NCI-H526 (cell line): ENCODE results near the gene ANKRD11.

Experiments used
- DNase-seq, 2 experiments: peaks; one replicate each; lab custom pipeline; 2025; lab: John Stamatoyannopoulos, UW

Gene ANKRD11

DNA sequence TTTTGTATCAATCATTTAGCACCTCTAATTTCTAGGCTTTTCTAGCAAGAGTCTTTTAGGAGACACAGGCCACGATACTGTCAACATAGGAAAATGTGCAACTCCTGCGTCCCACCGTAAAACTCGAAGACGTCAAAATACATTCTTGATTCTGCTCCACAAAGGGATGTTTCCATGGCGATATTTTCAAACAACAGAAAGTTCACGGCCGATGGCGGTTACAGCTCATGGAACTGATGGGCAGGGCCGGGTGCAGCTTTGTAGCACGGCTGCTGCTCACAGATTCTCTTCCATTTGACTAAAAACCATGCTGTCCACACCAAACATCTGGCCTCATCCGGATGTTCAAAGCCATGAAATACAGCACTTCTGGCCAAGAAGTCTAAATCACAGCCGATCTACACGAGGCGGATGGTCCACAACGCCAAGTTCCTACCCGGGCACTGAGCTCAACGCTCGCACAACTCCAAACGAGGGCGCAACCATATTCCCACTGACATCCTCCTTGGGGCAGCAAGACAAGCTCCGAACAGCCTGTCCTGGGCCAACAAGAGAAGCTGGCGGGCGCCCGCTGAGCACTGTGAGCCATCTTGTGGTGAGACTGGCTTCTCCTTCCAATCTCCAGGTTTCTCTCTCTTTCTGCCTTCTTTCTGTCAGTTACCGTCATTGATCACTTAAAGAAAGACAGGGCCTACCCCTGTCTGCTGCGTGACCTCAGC lies 193.0 kb downstream of the ANKRD11 start:
- DNase-seq, result no peak

DNA sequence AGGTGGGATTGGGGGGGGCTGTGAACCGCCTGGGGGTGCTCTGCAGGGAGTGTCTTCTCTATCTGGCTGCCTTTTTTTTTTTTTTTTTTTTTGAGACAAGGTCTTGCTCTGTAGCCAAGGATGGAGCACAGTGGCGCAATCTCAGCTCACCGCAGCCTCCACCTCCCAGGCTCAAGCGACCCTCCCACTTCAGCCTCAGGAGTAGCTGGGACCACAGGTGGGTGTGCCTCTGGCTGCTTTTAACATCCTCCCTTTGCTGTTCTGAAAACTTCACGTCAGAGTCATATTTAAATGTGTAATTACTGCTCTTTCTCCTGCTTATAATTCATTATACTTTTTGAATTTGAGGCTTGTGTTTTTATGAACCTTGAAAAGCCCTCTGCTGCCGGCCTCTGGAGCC lies 194.4 kb downstream of the ANKRD11 start:
- no peak for DNase-seq

DNA sequence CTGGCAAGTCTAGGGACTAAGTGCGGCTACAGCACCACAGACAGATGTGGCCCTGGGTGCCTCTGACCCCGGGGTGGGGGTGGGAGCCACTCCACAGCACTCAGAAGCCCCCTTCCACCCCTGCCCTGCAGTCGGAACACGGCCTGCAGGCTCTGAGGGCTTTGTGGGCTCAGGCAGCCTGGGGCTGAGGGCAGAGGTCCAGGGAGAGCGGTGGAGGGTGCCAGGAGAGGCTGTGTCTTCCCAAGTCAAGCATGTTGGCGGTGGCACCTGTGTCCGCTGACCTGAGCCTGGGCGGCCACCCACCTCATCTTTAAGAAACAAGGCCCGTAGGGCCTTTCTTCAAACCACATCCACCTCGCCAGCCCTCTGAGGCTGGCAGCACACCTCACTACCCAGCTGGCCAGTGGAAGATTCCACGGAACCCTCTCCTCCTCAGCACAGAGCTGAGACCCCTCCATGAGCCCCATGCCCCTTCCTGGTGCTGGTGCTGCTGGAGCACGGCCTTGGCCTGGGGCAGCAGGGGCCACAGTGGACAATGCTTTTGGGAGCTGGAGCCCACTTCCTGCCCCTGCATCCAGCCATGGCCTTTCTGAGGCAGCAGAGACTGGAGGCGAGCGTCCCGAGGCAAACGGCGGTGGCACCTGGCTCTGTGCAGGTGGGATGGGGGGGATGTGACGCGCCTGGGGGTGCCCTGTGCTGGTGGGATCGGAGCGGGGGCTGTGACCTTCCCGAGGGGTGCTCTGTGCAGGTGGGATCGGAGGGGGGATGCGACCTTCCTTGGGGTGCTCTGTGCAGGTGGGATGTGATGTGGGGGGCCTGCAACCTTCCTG lies 195.1 kb downstream of the ANKRD11 start:
- no peak for DNase-seq

DNA sequence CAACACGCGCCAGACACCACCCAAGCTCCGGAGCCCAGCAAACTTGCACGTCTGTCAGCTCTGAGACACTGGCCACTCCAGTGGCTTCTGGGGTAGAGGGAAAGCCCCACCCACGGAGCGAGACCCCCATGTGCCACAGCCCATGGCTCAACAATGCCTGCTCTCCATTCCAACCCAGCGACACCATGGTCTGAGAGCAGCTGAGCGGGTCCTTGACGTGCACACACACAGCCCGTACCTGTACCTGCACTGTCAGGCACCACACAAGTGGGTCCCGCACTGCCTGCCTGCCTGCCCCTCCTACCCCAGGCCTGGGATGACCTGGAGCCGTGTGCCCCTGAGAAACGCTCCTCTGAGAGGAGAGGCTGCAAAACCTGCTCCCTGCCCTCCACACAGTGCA lies 195.9 kb downstream of the ANKRD11 start:
- no peak for DNase-seq

DNA sequence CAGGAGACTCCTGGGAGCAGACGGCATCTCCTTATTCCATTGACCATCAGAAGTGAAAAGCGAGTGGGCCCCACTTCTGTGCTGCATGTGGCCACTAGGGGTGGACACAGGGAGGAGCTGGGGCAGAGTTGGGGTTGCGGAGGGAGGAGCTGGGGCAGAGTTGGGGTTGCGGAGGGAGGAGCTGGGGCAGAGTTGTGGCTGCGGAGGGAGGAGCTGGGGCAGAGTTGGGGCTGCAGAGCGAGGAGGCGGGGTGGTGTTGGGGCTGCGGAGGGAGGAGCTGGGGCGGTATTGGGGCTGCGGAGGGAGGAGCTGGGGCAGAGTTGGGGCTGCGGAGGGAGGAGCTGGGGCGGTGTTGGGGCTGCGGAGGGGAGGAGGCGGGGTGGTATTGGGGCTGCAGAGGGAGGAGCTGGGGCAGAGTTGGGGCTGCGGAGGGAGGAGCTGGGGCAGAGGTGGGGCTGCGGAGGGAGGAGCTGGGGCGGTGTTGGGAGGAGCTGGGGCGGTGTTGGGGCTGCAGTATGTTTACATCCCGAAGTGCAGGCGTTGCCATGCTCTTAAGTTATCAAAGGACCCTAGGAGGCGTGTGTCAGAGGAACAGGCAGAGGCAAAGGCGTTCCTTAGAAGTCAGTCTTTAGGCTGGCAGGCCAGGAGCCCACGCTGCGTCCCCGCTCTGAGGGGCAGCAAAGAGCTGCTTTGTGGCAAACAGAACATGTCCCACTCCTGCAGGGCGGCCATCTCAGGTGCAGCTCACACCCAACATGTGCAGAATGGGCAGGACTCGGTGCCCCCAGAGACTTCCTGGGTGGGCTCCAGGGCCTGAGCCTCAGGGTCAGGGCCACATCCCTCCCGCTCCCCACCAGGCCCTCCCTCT lies 196.9 kb downstream of the ANKRD11 start:
- DNase-seq, result no peak

DNA sequence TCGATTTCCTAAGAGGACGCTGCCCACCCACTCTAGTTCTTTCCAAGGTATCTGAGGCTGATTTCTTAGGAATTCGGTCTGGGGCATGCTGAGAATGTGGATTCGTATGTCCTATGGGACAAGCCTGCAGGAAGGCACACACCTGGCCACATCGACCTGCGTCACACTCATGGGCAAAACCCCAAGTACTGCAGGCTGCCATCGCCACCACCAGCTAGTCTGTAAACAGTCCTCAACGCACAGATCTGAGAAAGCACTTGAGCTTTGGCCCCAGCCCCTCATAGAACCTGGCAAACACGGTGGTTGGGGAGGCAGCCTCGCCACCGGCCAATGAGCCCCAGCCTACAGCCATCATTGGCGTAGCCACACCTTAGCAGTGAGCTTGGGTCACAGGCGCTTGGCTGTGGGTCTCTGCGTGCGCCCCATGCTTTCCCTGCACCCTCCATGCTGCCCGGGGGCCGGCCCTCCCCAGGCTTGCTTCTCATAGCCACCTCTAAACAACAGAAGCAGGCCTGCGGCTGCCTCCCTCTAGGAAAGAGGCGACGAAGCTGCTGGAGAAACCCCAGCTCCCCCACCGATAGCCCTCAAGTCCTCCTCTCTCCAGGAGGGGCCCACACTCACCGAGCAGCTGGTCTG lies 197.8 kb downstream of the ANKRD11 start:
- DNase-seq, result no peak

DNA sequence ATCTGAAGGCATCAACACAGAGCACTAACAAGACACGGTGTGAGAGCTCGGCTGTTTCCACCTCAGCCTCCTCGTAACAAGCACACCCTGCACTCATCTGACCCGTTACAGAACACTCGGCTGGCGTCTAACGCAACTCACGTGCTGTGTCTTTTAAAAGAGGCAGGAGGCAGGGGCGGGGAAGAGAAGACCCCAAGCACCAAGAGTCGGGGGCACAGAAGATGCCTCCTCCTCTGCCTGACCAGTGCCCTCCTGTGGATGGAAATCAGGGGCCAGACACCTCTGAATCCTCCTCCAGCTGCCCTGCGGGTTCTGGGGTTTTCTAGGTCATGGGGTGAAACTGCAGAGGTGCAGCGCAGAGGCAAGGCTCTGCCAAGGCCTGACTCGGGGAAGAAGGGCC lies 198.6 kb downstream of the ANKRD11 start:
- DNase-seq, result no peak

DNA sequence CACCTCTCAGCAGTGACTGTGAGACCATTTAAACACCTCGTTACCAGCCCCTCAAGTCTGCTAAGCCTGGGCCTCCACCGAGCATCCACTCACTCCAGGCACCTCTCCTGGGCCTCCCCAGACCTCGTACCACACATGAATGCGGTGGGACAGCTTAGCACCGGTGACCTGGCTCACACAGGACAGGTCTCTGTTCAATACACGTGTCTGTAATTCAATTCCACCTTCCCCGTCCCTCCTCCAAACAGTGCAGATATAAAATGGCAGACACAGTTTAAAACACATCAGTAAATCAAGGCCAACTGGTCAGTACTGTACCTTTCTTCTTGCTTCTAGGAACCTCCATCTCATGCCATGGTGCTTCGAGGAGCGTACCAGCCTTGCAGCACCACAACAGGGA lies 199.0 kb downstream of the ANKRD11 start:
- DNase-seq, result no peak

DNA sequence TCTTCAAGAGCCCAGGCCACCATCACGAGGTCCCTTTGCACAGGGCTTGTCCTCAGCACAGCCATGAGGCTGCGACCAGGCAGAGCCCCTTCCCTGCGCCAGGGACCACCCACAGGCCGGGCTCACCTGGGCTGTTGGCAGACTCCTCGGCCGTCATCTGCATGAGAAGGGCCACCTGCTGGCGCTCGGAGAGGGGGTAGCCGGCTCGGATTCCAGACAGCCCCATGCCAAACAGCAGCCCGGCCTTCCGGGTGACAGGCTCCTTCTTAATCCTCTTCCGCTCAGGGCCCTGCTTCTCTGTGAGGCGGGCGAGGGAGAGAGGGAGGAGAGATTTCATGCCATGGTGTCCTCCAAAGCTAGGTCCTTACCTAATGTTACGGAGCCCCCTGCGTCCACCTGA lies 199.5 kb downstream of the ANKRD11 start:
- DNase-seq, result no peak

DNA sequence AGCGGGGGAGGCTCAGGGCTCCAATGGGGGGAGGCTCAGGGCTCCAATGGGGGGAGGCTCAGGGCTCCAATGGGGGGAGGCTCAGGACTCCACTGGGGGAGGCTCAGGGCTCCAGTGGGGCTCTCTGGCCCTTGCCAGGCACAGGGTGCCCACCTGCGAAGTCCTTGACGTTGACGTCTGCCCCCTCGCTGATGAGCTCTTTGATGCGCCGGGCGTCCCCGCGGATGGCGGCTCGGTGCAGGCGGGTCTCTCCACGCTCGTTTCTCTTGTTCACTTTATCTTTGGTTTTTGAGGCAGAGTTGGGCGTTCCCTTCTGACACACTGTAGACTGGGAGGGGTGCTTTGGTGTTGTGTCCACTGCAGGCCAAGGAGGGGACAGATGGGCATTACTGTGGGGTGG lies 199.9 kb downstream of the ANKRD11 start:
- no peak for DNase-seq

DNA sequence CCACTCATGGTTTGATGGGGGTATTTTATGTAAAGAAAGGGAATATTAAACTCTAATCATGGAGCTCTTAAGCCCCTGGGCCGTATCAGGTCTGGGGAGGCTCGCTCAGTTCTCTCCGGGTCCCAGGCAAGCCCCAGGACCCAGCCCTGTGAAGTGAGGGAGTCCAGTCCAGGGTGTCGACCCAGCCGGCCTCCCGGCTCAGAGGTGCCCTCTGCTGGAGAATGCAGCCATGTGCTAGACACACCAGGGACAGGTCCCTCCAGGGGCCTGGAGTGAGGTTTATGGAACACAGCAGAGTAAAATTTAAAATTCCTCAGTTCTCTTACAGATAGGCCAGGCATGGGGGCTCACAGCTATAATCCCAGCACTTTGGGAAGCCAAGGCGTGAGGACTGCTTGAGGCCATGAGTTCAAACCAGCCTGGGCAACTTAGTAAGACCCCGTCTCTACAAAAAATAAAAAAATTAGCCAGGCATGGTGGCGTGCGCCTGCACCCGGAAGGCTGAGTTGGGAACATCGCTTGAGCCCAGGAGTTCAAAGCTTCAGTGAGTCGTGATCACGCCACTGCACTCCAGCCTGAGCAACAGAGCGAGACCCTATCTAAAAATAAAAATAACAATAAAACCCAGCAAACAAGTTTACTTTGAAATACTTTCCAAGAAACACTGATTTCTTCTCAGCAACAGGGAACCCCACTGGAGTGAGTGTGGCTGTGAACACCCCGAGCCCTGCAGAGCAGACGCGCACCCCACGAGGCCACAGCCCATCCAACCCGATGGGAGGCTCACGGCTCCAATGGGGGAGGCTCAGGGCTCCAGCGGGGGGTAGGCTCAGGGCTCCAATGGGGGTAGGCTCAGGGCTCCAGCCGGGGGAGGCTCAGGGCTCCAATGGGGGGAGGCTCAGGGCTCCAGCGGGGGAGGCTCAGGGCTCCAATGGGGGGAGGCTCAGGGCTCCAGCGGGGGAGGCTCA lies 200.6 kb downstream of the ANKRD11 start:
- DNase-seq, result peak in 1 of 2 experiments; percentile 67

DNA sequence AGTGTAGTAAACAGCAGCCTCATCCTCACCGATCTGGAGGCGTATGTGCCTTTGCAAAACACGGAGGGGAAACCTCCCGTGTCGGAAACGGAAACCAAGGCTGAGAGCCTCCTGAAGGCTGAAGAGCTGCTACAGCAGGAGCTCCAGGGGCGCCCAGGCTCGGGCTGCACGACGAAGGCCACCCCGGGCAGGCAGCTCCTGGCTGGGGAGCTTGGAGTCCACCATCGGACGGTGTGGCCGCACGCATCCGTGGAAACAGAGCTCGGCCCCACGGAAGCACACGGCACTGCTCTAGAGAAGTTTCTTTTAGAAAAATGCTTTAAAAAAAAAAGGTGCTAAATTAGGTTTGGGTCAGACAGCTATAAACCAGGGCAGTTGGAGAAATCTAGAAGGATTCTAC lies 201.4 kb downstream of the ANKRD11 start:
- DNase-seq, result no peak

DNA sequence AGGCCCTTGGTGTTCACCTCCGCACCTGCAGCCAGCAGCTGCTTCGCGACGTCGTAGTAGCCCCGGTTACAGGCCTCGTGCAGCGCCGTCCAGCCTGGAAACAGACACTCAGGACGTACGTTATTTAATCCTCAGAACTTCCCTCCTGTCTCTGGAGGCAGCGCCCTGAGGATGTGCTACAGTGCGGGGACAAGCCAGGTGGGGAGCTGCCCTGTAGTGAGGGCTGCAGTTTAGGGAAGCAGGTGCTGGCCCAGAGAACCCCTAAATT lies 201.8 kb downstream of the ANKRD11 start:
- no peak for DNase-seq

DNA sequence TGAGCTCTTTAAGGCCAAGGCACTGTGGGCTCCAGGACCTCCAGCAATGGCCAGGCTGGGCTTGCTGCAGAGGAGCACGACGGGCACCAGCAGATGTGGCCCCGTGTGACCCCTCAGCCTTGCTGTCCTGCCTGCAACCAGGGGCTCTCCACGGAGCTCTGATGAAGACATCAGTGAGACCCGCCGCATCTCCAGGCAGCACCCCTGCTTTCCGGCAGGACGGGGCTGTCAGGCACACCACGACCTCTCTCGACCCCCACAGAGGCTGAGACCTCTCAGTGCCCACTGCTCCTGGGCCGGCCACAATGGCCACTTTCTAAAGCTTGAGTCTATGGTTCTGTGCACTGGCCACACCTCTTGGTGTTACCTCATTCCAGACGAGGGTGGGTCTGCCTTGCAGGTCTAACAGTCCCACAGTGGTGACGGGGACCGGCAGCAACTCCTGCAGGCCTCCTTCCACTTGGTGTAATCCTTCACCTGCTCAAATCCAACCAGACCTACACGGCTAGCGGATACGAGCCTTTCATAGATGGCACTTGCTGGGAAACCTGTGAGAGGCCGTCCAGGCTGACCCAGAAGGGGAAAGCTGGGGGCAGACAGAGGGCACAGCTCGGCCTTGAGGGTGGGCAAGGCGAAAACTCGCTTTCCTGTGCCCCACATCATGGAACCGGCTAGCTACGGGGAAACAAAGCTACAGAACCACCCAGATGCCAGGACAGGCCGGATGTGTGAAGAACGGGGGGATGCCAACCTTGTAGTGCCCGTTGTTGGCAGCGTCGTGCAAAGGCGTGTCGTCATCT lies 202.4 kb downstream of the ANKRD11 start:
- no peak for DNase-seq

DNA sequence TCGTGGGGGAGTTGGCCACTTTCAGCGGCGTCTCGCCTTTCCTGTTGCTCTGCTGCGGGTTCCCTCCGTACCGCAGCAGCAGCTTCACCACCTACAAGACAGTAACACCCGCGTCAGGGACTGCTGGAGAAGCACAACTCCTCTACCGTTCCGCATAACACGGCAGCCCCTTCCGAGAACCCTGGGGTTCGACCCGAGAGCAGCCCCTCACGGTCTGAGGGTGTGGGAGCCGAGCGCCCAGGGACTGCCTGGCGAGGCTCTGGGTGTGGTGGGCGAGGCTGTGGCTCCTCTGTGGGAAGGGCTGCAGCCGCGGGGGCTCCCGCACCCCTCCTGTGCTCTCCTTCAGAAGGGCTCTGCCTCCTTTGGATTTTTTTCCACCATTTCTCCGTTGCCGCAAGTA lies 204.3 kb downstream of the ANKRD11 start:
- DNase-seq, result no peak

DNA sequence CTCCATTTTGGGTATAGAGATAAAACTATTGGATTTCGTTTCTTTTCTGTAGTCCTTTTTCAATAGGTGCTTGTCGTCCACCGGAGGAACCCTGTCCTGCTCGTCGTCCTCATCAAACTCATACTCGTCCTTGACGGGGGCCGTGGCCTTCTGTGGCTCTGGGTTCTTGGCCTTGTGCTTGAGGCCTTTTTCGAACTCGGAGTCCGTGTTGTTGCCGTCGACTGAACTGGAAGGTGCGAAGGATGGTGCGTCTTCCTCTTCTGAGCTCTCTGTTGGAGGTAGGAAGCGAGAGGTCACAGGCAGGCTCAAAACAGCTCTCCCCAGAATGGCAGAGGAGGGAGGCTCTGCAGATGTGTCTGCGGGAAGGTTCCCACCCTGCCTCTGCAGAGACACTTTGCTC lies 205.0 kb downstream of the ANKRD11 start:
- DNase-seq, result no peak

DNA sequence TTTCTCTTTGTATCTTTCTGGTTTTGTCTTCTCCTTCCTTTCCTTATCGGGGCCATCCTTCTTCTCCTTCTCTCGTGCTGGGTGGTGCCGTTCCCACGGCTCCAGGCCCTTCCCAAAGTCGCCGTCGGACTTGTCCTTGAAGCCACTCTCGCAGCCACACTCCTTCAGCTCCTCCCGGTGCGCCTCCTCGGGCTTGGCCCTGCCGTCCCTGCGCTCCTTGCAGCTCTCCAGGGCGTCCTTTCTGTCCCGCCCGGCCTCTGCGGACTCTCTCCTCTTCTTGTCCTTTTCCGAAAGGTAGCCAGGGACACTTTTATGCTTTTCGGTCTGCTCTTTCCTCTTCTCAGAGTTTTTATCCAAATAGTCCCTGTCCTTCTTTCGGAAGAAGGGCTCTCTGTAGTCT lies 206.9 kb downstream of the ANKRD11 start:
- DNase-seq, result no peak

DNA sequence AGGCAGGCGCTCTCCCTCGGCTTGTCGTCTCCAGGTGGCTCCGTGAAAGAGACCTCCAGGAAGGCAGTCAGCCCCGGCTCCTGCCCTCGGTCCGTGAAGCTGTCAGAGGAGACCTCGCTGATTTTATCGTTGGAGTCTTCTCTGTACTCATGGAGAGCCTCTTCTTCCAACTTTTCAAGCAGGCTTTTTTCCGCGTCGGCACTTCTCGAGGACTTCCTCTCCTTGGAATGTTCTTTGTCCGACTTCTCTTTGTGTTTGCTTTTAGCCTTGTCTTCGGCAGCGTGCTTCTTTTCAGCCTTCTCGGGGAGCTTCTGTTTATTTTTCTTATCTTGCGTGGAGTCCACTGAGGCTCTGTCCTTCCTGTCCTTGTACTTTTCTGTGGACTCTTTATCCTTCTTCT lies 207.8 kb downstream of the ANKRD11 start:
- no peak for DNase-seq

DNA sequence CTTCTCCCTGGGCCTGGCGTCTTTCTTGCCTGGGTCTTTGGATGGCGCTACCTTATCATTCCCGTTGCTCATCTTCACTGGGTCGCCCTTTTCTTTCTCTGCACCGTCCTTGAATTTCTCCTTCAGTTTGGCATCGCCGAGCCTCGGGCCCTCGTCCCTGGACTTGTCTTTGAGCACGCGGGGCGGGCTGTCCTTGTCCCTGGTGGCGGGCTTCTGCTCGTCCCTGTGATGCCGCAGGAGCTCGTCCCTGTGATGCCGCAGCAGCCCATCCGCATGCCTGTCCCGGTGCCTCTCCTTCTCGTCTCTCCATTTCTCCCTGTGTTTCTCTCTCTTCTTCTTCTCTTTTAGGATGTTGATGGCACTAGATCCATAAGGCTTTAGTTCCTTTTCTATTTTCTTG lies 208.5 kb downstream of the ANKRD11 start:
- no peak for DNase-seq

DNA sequence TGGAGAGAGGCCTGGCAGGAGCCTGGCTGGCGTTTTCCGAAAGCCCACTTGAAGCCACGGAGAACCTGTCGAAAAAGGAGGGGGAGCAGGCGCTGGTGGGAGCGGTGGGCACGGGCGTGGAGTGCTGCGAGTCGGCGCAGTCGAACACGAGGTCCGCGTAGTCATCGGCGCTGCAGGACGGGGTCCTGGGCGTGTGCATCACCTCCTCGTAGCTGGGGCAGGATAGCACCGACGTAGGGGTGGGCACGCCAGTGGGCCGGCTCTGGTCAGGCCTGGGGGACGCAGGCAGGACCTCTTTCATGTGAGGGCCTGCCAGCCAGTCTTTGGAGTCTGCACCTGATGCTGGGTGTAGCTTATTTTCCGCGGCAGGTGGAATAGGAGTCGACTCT lies 209.2 kb downstream of the ANKRD11 start:
- DNase-seq, result no peak
